ENCODE measurements around the gene AK2.

Gene AK2

DNA sequence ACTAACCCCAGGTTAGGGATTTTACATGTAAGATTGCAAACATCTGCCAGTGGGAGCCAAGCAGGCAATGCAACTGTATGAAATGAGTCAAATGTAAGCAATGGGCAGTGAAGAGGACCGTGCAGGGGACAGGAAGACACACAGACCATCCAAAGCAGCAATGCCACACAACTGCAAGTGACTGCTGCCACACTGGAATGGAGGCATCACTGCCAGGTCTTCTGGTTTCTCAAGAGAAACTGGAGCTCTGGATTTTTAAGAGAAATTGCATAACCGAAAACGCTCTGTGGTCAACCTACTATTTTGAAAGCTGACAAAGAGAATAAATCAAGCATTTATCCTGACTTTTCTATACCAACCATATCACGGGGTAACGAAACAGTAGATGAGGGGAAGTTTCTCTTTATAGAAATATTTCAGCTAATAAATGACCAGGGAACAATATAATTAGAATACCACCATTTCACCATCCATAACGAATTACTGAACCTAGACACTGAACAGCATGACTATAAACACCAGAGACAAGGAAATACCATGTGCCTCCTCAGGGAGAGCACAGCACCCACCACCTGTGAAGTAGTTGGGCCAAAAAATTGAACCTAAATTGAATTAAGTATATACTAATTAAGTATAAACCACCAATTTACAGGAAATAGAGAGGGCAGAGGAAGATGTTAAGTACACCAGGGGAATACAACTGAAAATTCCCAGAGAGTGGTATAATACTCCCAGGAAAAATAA, 4.4 kb downstream of the AK2 start:
- TF ChIP-seq, protein P1, sequence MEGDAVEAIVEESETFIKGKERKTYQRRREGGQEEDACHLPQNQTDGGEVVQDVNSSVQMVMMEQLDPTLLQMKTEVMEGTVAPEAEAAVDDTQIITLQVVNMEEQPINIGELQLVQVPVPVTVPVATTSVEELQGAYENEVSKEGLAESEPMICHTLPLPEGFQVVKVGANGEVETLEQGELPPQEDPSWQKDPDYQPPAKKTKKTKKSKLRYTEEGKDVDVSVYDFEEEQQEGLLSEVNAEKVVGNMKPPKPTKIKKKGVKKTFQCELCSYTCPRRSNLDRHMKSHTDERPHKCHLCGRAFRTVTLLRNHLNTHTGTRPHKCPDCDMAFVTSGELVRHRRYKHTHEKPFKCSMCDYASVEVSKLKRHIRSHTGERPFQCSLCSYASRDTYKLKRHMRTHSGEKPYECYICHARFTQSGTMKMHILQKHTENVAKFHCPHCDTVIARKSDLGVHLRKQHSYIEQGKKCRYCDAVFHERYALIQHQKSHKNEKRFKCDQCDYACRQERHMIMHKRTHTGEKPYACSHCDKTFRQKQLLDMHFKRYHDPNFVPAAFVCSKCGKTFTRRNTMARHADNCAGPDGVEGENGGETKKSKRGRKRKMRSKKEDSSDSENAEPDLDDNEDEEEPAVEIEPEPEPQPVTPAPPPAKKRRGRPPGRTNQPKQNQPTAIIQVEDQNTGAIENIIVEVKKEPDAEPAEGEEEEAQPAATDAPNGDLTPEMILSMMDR (IDR thresholded peaks at IDR 0.05; ENCODE audit: borderline replicate concordance, control extremely low read depth, extremely low read depth, insufficient read depth, missing control alignments), result no peak
- in situ Hi-C loops (cut with MboI; ENCODE audit: low sequenced_read_pairs, unreplicated experiment), result no loop called here
- no peak for DNase-seq (ENCODE audit: low spot score)

DNA sequence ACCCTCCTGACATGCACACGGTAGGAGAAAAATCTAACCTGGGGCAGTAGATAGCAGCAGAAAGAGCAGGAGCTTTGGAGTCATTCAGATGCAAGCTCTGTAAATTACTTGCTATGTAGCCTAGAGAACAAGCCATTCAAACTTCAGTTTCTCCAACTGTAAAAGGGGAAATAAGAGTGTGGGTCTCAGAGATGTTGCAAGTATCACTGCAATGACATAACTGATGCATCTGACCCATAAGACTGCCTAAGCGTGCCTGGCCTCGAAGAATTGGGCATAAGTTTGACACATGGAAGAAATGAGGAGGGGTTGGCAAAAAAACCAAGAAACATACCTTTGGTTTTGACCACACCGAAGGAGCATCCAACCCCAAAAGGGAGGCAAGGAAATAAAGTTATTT, 5.2 kb downstream of the AK2 start:
- DNase-seq (ENCODE audit: low spot score), result no peak
- TF ChIP-seq, protein P1 (IDR thresholded peaks at IDR 0.05; ENCODE audit: borderline replicate concordance, control extremely low read depth, extremely low read depth, insufficient read depth, missing control alignments), result no peak
- in situ Hi-C loops (cut with MboI; ENCODE audit: low sequenced_read_pairs, unreplicated experiment), result no loop called here

DNA sequence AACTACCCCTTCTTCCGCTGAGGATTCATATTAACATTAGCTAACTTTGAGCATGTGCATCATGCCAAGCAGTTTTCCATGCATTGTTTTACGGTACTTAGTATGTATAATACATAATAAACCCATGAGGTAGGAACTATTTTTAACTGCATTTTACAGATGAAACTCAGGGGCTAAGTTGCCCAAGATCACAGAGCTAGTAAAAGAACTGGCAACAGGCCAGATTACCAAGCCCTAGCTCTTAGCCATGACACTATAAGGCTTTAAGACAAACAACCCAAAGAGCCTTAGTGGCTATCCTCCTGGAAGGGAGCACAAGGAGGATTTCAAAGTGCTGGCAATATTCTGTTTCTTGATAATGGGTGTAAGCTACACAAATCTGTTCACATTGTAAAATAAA, 6.1 kb downstream of the AK2 start:
- TF ChIP-seq, protein P1 (IDR thresholded peaks at IDR 0.05; ENCODE audit: borderline replicate concordance, control extremely low read depth, extremely low read depth, insufficient read depth, missing control alignments), result no peak
- no peak for DNase-seq (ENCODE audit: low spot score)
- in situ Hi-C loops (cut with MboI; ENCODE audit: low sequenced_read_pairs, unreplicated experiment), result no loop called here

DNA sequence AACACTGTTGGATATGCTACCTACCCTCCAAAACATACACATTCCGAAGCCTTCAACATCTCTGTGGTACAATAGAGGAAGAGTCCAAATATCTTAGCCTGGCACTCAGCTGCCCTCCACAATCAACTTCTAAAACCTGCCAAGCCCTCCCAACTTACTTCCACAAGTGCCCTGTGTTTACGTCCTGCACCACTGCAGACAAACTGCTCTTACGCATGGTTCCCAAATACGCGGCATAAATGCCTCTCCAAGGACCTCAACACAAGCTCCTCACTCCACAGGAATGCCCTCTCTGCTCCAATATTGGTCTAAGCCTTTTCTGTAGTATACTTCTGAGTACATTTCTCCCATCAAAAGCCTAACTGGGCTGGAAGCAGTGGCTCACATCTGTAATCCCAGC, 6.8 kb downstream of the AK2 start:
- in situ Hi-C loops (cut with MboI; ENCODE audit: low sequenced_read_pairs, unreplicated experiment), result no loop called here
- TF ChIP-seq, protein P1 (IDR thresholded peaks at IDR 0.05; ENCODE audit: borderline replicate concordance, control extremely low read depth, extremely low read depth, insufficient read depth, missing control alignments), result no peak
- DNase-seq (ENCODE audit: low spot score), result no peak

DNA sequence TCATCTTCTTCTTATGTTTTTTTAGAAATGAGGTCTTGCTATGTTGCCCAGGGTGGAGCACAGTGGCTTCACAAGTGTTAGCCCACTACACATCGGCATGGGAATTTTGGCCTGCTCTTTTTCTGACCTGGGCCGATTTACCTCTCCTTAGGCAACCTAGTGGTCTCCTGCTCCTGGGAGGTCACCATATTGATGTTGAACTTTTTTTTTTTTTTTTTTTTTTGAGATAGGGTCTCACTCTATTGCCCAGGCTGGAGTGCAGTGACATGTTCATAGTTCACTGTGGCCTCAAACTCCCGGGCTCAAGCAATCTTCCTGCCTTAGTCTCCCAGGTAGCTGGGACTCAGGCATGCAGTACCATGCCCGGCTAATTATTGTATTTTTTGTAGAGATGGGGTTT, 7.5 kb downstream of the AK2 start:
- in situ Hi-C loops (cut with MboI; ENCODE audit: low sequenced_read_pairs, unreplicated experiment), result no loop called here
- no peak for DNase-seq (ENCODE audit: low spot score)
- TF ChIP-seq, protein P1 (IDR thresholded peaks at IDR 0.05; ENCODE audit: borderline replicate concordance, control extremely low read depth, extremely low read depth, insufficient read depth, missing control alignments), result no peak

DNA sequence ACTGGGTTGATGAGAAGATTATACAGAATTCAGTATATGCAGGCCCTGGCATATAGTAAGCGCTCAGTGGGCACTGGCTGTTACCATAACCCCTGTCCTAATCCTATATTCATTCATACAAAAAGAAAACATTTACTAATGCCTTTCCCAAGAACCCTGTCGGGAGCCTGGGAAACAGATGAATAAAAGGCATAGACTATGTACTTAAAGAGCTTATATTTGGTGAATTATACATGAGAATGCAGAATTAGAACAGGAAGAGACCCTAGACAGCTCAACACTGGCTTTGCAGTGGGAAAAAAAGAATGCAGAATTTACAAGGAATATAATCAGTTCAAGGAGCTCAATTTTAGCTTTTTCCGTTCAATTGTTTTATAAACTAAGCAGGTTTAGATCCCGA, 10.9 kb downstream of the AK2 start:
- no peak for DNase-seq (ENCODE audit: low spot score)
- TF ChIP-seq, protein P1 (IDR thresholded peaks at IDR 0.05; ENCODE audit: borderline replicate concordance, control extremely low read depth, extremely low read depth, insufficient read depth, missing control alignments), result no peak
- in situ Hi-C loops (cut with MboI; ENCODE audit: low sequenced_read_pairs, unreplicated experiment), result no loop called here
